Stimulated activated CD8-positive, alpha-beta memory T cell treated with anti-CD3 and anti-CD28 coated beads, Interleukin-15, amount 100 ng/mL, for 4 hours (primary cell): ENCODE data around the gene KATNBL1.

Source experiments
- DNase-seq, 2 donors: peaks; one replicate each; pipeline ENCODE4 v3.0.0-alpha.2; 2020; ENCODE audit warnings: low read depth in 2 of 2

The KATNBL1 gene

GRCh38 chr15:34114739-34115138 is 95.2 kb downstream of the KATNBL1 start:
- no peak for DNase-seq

- no peak for DNase-seq
Measured at GRCh38 chr15:34114215-34114614, 95.7 kb downstream of the KATNBL1 start.

- DNase-seq: no peak
Measured at GRCh38 chr15:34111488-34111887, 98.4 kb downstream of the KATNBL1 start.

GRCh38 chr15:34109797-34110663 is 99.9 kb downstream of the KATNBL1 start:
- no peak for DNase-seq

DNA sequence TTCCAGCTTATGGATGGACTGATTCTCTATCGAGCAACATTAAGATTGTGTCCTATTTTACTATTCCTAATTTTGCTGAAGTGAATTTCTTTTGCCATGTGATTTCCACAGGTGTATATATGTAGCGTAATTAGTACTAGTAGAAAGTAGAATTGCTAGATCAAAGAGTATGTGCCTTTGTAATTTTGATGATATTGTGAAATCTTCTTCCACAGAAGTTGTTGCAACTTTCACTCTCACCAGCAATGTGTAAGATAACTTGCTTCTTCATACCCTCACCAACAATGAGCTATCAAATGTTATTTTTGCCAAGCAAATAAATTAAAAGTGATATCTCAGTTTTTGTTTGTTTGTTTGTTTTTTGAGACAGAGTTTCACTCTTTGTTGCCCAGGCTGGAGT is 102.6 kb downstream of the KATNBL1 start:
- no peak for DNase-seq

DNA sequence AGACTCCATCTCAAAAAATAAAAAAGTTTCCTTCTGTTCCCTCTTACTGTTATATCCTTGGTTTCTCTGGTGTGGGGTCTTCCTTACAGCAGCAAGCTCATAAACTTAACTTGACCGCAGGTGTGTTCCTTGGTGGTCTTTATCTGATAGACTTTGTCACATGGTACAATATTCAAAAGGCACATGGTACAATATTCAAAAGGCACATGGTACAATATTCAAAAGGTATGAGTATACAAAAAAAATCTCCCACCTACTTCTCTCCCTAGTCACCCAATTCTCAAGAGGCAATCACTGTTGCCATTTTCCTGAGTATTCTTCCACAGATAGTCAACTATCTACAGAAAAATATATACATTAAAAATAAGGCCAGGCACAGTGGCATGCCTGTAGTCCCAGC is 103.5 kb downstream of the KATNBL1 start:
- DNase-seq: no peak

- DNase-seq: no peak
Measured at GRCh38 chr15:34102175-34102925, 107.5 kb downstream of the KATNBL1 start.

DNA sequence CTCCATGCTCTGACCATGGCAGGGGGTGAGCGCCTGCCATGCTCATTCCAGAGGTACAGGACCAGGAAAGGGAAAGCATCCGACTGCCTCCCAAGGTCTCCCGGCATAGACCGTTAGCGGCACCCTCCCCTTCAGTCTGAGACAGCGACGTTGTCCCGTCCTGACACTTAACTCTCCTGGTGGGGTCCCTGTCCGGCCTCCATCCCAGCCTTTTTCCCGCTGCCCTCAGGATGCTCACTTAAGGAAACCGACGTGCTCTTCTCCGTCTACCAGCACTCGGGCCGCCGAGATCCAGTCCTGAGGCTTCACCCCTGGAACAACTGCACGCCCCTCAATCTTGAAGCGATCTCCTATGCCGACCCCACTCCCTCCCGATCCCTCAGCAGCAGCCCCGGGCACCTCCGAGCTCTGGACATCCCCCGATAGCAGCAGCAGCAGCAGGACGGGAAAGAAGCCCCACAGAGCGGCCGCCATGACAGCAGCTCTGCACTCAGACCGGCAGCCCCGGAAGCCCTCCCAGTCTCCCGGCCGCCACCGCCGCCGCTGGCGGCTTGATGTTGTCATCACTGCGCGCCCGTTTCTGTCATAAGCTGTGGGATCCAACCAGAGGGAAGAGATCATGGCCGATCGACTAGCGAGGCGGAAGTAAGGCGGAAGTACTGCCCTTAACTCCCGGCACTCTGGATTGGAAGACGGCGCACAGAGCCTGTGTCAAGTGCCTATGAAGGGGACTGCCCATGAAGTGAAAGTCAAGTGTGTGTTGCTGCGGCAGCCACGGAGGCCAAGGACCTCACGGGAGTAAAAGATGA is 108.3 kb downstream of the KATNBL1 start, which contains the start of the genes EMC7 and PGBD4:
Gene EMC7 (minus strand): TSS at position 497 of the 809 bp plus-strand sequence. CDS start 23 bp downstream, at position 474.
Gene PGBD4 (plus strand): TSS at position 718 of the 809 bp plus-strand sequence. CDS start 449 bp downstream, outside the sequence.
- peak; percentile 98 to 99 for DNase-seq

GRCh38 chr15:34099914-34100313 is 110.0 kb downstream of the KATNBL1 start:
- DNase-seq: no peak
